ENCODE results near the gene ERC2. TPM values are rescaled to one million over a fixed set of nuclear protein-coding genes. Genes with fewer than 3 reads are reported as not detected.

The ERC2 gene
- total and polyA plus RNA-seq, 2 of the 13 experiments (the other 11 are each of a cell fraction or from before 2014, with no cell fraction given): 0.16 to 0.22 TPM

DNA sequence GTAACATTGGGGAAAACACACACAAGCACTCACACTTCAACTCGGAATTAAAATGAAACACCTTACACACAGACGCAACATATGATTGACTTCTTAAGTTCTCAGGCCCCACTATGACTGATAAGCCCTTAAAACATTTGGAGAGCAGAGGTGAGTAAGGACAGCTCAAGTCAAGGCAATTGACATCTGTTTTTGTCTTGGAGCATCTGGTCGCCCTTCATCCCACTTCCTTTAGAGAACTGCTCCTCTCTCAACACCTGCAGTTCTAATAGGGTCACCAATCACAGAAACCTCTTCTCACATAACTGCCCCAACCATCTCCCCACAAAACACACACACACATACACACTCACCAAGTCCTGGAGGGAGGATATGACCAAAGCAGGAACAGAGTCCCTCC lies 43.4 kb downstream of the ERC2 start:
- TF ChIP-seq ZSCAN21 (CRISPR knock-in tag; IDR thresholded peaks at IDR 0.05; ENCODE audit: borderline replicate concordance) (no peak), ZNF709 (CRISPR knock-in tag; IDR thresholded peaks at IDR 0.05) (no peak), ZNF691 (CRISPR knock-in tag; IDR thresholded peaks at IDR 0.05; ENCODE audit: borderline replicate concordance, low read depth) (no peak), MAFG (CRISPR knock-in tag; IDR thresholded peaks at IDR 0.05) (no peak), TAF15 (IDR thresholded peaks at IDR 0.05; ENCODE audit: low read depth, low read length, poor library complexity, severe bottlenecking) (no peak), JDP2 (CRISPR knock-in tag; IDR thresholded peaks at IDR 0.05; ENCODE audit: borderline replicate concordance) (no peak), BCL3 (CRISPR knock-in tag; IDR thresholded peaks at IDR 0.05) (no peak), CENPT (CRISPR knock-in tag; IDR thresholded peaks at IDR 0.05; ENCODE audit: low read depth) (no peak), ZNF263 (CRISPR knock-in tag; IDR thresholded peaks at IDR 0.05) (no peak), SNAPC5 (CRISPR knock-in tag; IDR thresholded peaks at IDR 0.05; ENCODE audit: borderline replicate concordance) (no peak)
- TF ChIP-seq, protein P1, sequence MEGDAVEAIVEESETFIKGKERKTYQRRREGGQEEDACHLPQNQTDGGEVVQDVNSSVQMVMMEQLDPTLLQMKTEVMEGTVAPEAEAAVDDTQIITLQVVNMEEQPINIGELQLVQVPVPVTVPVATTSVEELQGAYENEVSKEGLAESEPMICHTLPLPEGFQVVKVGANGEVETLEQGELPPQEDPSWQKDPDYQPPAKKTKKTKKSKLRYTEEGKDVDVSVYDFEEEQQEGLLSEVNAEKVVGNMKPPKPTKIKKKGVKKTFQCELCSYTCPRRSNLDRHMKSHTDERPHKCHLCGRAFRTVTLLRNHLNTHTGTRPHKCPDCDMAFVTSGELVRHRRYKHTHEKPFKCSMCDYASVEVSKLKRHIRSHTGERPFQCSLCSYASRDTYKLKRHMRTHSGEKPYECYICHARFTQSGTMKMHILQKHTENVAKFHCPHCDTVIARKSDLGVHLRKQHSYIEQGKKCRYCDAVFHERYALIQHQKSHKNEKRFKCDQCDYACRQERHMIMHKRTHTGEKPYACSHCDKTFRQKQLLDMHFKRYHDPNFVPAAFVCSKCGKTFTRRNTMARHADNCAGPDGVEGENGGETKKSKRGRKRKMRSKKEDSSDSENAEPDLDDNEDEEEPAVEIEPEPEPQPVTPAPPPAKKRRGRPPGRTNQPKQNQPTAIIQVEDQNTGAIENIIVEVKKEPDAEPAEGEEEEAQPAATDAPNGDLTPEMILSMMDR (CRISPR knock-in tag; IDR thresholded peaks at IDR 0.05): no peak
- TF ChIP-seq, protein P2, sequence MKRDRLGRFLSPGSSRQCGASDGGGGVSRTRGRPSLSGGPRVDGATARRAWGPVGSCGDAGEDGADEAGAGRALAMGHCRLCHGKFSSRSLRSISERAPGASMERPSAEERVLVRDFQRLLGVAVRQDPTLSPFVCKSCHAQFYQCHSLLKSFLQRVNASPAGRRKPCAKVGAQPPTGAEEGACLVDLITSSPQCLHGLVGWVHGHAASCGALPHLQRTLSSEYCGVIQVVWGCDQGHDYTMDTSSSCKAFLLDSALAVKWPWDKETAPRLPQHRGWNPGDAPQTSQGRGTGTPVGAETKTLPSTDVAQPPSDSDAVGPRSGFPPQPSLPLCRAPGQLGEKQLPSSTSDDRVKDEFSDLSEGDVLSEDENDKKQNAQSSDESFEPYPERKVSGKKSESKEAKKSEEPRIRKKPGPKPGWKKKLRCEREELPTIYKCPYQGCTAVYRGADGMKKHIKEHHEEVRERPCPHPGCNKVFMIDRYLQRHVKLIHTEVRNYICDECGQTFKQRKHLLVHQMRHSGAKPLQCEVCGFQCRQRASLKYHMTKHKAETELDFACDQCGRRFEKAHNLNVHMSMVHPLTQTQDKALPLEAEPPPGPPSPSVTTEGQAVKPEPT (CRISPR knock-in tag; IDR thresholded peaks at IDR 0.05; ENCODE audit: low read depth): no peak
- no peak for DNase-seq (ENCODE audit: low spot score)
- H3K9ac ChIP-seq (ENCODE audit: insufficient read depth, low read depth, low read length): no peak overlapping the region
- ATAC-seq: no peak
- H2AFZ ChIP-seq (ENCODE audit: low read length): no peak overlapping the region
- H3K4me3 ChIP-seq (replicated peaks in 1 of 3; ENCODE audit: insufficient read depth in 1 of 3, low read depth in 2 of 3, low read length in 3 of 3): no peak overlapping the region
- FAIRE-seq: no peak
- no peaks in the 10 kb centered on the region for H3K79me2 ChIP-seq (ENCODE audit: insufficient read depth, low read length)
- in situ Hi-C loops (cut with HindIII; ENCODE audit: extremely low pct_ligation_motif_present, low pct_unique_long_range_greater_than_20kb): no loop called here
- H3K27ac ChIP-seq (ENCODE audit: extremely low read length, insufficient read depth, low read length): no peak overlapping the region
- H3K27me3 ChIP-seq (ENCODE audit: control insufficient read depth in 1 of 2, insufficient read depth in 2 of 2, low read length in 2 of 2): peaks cover 0 to 4% of the 10 kb centered on the region in 2 experiments; a peak in 1 of 5 replicates
- H3K4me1 ChIP-seq (ENCODE audit: insufficient read depth, low read length): no peaks in the 10 kb centered on the region
- no peaks in the 10 kb centered on the region for H3K9me3 ChIP-seq (ENCODE audit: low read length)
- no peak overlapping the region for H3K4me2 ChIP-seq (ENCODE audit: low read depth, low read length)
- H4K20me1 ChIP-seq (ENCODE audit: insufficient read depth, low read length): no peaks in the 10 kb centered on the region
- intact Hi-C loops (cut with micrococcal nuclease; ENCODE audit: unreplicated experiment): no loop called here
- CTCF ChIA-PET (ENCODE audit: low intra/inter-chr PET ratio, low total read pairs): no interaction called here
- BruUV-seq (replicated peaks): no TSS peak
- POLR2A ChIA-PET: no interaction called here
- H3K36me3 ChIP-seq (replicated peaks in 1 of 2; ENCODE audit: control insufficient read depth in 1 of 2, insufficient read depth in 2 of 2, low read length in 2 of 2): no peaks in the 10 kb centered on the region
- 2% methylated on average over 3 of the region's 3 CpGs for WGBS (ENCODE audit: low lambda C conversion rate)
